GM10266 (cell line): ENCODE data around the gene CHIC2.

Source experiments
- DNase-seq: peaks from one replicate; pipeline ENCODE4 v3.0.0; 2012; ENCODE audit errors: extremely low spot score
- TF ChIP-seq, protein P1 (sequence below): IDR thresholded peaks from 2 replicates; pipeline ENCODE4 v1.5.1; 2012; ENCODE audit warnings: mild to moderate bottlenecking, low read depth; ENCODE audit not compliant: control insufficient read depth, insufficient read depth; ENCODE audit errors: missing control alignments

The CHIC2 gene

DNA sequence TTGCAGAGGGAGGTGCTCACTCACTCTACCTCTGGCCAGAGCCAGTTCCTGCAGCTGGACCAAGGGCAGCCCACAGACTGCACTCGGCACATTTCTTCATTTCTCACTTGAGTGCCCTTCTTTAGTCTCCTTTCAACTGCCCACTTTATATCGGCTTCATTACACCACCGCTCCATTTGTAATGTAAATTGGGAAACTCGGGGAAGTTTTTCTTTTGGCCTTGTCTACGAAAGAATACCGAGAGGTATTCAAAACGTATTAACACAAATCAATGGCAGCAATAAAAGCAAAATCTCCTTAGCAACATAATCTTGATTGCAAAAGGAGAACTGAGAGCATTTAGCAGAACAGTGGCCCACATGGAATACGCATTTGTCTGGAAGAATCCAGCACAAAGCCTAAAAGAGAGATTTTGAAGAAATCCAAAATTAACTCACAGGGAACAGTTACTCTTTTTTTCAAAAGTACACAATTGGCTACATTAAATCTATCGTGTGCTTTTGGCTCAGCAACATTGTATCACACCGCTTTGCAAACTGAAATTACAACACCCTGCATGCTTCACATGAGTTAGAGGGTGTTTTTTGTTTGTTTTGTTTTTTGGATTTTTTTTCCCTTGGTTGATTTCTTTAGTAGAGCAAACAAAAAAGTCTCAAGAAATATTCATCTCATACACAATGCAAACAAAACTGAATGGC, 62.6 kb downstream of the CHIC2 start:
- TF ChIP-seq, protein P1, sequence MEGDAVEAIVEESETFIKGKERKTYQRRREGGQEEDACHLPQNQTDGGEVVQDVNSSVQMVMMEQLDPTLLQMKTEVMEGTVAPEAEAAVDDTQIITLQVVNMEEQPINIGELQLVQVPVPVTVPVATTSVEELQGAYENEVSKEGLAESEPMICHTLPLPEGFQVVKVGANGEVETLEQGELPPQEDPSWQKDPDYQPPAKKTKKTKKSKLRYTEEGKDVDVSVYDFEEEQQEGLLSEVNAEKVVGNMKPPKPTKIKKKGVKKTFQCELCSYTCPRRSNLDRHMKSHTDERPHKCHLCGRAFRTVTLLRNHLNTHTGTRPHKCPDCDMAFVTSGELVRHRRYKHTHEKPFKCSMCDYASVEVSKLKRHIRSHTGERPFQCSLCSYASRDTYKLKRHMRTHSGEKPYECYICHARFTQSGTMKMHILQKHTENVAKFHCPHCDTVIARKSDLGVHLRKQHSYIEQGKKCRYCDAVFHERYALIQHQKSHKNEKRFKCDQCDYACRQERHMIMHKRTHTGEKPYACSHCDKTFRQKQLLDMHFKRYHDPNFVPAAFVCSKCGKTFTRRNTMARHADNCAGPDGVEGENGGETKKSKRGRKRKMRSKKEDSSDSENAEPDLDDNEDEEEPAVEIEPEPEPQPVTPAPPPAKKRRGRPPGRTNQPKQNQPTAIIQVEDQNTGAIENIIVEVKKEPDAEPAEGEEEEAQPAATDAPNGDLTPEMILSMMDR, result no peak
- DNase-seq, result no peak

DNA sequence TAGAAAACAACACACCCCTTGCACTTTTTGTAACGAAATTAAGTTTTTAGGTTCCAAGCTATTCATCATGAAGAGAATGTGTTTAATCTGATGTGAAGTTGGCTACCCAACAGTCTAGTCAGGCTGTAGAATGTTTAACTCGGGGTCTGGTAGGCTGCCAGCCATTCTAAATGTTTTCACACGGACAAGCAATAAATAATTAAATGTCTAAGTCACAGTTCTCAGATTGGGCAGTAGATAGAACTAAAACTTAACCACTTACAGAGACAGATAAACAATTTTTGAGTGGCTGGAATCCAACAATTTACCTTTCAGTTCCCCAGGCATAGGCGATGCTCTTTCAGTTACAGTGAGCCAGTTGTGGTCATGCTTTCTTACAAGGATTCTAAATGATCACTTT, 66.5 kb downstream of the CHIC2 start:
- TF ChIP-seq, protein P1, result no peak
- no peak for DNase-seq

DNA sequence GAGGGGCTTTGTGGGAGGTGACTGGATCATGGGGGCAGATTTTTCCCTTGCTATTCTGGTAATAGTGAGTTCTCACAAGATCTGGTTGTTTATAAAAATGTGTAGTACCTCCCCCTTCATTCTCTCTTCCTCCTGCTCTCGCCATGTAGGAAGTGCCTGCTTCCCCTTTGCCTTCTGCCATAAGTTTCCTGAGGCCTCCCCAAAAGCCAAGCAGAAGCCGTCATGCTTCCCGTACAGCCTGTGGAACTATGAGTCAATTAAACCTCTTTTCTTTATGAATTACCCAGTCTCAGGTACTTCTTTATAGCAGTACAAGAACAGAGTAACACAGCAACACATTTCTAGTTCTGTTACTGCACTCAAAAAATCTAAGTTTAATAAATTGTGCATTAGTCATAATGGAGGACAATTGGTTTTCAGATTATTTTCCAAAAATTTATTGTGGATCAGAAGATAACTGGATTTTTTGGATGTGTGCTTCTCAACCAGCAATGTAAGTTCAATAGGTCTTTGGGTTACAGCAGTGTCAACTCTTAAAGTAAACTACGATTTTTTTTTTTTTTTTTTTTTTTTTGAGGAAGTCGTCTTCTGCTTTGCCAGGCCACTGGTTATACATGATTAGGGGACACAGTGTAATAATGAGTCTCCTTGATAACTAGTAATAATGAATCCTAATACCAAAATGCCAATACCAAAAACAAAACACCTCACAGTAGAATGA, 69.9 kb downstream of the CHIC2 start:
- TF ChIP-seq, protein P1, result no peak
- no peak for DNase-seq

DNA sequence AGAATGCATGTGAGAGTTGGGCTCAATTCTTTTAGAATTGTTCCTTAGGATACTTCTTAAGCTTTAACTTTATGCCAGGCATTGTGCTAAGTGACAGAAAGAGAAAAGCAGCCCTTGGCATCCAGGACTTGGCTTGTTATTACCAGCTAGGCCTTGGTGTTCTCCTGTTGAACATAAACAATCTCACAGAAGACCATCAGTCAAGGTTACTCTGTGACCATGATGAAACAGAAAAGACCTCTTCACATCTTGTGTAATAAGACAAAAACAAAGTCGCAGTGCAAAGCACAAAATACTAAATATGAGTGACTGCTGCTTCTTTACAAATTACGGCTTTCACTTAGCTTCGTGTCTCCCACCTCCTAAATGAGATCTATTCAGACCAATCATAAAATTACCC, 71.6 kb downstream of the CHIC2 start:
- TF ChIP-seq, protein P1, result no peak
- no peak for DNase-seq

DNA sequence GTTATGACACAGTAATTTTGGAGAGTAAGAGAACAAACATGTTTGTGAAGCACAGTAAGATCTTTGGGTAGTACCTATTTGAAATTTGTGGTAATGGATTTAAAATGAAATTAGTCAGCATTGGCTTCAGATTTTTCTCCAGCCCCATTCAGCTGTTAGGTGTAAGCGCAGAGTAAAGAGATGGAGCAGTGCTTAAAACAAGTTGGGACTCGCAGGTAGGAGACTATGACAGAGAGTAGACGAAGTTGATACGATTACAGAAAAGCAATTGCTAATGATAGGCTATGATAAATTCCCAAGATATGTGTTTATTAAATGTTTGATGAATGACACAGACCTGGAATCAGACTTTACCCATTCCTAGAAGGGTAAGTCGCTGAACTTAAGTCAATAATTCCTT, 72.6 kb downstream of the CHIC2 start:
- TF ChIP-seq, protein P1, result no peak
- DNase-seq, result no peak

DNA sequence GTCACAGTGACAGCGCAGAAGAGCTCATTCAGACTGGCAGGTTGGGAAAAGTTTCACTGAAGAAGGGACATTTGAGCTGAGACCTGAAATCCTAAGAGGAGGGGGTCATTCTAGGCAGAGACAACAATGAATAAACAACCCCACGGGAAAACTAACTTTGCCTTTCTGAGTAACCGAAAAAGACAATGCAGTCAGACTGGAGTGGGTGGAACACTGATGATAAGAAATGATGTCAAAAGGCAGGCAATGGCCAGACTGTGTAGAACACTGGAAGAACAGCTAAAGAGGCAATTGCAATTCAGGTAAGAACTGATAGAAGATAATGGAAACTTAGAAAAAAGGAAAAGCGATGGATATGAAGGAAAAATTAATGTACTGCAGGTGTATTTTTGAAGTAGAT, 73.8 kb downstream of the CHIC2 start:
- DNase-seq, result no peak
- TF ChIP-seq, protein P1, result no peak

DNA sequence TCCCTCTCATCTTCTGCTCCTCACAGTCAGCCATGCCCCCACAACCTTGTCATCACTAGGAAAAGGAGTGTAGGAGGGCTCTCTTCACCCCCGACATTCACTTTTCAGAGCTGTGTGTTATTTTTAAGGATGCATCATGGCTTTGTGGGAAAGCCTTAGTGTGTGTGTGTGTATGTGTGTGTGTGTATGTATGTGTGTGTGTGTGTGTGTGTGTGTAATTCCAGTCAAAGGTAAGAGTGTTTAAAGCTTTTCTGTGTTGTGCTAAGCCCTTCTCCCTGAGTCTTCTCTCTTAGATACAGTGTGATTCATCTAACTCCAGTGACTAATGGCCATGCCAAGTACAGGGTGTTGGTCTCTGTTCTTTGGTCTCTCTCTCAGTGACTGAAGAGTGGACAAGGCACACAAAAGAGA, 76.6 kb downstream of the CHIC2 start:
- TF ChIP-seq, protein P1, result no peak
- DNase-seq, result no peak
